Measurements from ENCODE around the gene KASH5. TPM values are rescaled to one million over a fixed set of nuclear protein-coding genes. Genes with fewer than 3 reads are reported as not detected.

Gene KASH5
- polyA plus RNA-seq, 2 of the 4 experiments (the other 2 are of a cell fraction), result 0.08 to 0.17 TPM

- 0 out of 3 replicates have a peak, but pooled peaks cover 3% of the 10 kb centered on the region for H3K4me1 ChIP-seq
- DNase-seq (ENCODE audit: low read depth in 1 of 2, low spot score in 1 of 2) (no peak), ATAC-seq (peak; percentile 2 to 23; a peak in 3 of 6 replicates), FAIRE-seq (no peak)
- CTCF ChIA-PET, result interaction anchor here (0.6 to 10.9 kb wide), 32 partner anchors 13 to 608 kb away, joined by 3 to 244 read pairs (median 6); partner anchors contain the start of genes ALDH16A1, FLT3LG, GFY and PIH1D1
- H3K9me3 ChIP-seq, result no peaks in the 10 kb centered on the region
- WGBS (ENCODE audit: missing lambda C conversion rate), result 37% methylated on average over 9 of the region's 9 CpGs
- no peak overlapping the region for H3K27ac ChIP-seq
- H3K4me2 ChIP-seq, result no peak overlapping the region
- no peak for TF ChIP-seq MYC (IDR thresholded peaks at IDR 0.05; ENCODE audit: borderline replicate concordance, low read length)
- no peak for TF ChIP-seq MAZ (IDR thresholded peaks at IDR 0.05; ENCODE audit: borderline replicate concordance, low read depth, low read length)
- no peak for TF ChIP-seq MAX (IDR thresholded peaks at IDR 0.05)
- no peak for TF ChIP-seq NR3C1 (IDR thresholded peaks at IDR 0.05)
- TF ChIP-seq RAD21 (conservative IDR thresholded peaks at IDR 0.05 in 1 of 2, IDR thresholded peaks at IDR 0.05 in 1 of 2), result no peak
- no peak for TF ChIP-seq E2F6 (IDR thresholded peaks at IDR 0.05; ENCODE audit: borderline replicate concordance, low read depth)
- no peak for TF ChIP-seq ATOH8 (CRISPR knock-in tag; IDR thresholded peaks at IDR 0.05; ENCODE audit: low read depth)
- no peak for TF ChIP-seq TFCP2L1 (CRISPR knock-in tag; IDR thresholded peaks at IDR 0.05)
- TF ChIP-seq SMC3 (IDR thresholded peaks at IDR 0.05), result no peak
- TF ChIP-seq HOXB13 (CRISPR knock-in tag; IDR thresholded peaks at IDR 0.05; ENCODE audit: low read depth), result no peak
- no peak for TF ChIP-seq TP53 (CRISPR knock-in tag; IDR thresholded peaks at IDR 0.05)
- H3K4me3 ChIP-seq, result no peak overlapping the region
- POLR2A ChIA-PET, result interaction anchor here (0.9 kb wide), 2 partner anchors 54 to 62 kb away, joined by 3 to 4 read pairs; partner anchors contain the start of gene ALDH16A1
Measured at GRCh38 chr19:49390929-49391359, 2.9 kb downstream of the KASH5 start.

GRCh38 chr19:49391581-49392399, 3.7 kb downstream of the KASH5 start:
- POLR2A ChIA-PET, result interaction anchor here (0.9 kb wide), 2 partner anchors 53 to 61 kb away, joined by 3 to 4 read pairs; partner anchors contain the start of gene ALDH16A1
- CTCF ChIA-PET, result interaction anchor here (0.5 to 10.9 kb wide), 35 partner anchors 12 to 609 kb away, joined by 3 to 244 read pairs (median 5); partner anchors contain the start of genes ALDH16A1, FLT3LG, GFY and PIH1D1
- Histone ChIP-seq H3K4me3 (no peak overlapping the region), H3K27ac (no peak overlapping the region), H3K4me1 (0 out of 3 replicates have a peak, but pooled peaks cover 3% of the 10 kb centered on the region), H3K9me3 (no peaks in the 10 kb centered on the region), H3K4me2 (peak overlapping the region; percentile 17; the same call in 1 of the 3 replicates)
- TF ChIP-seq RAD21 (conservative IDR thresholded peaks at IDR 0.05 in 1 of 2, IDR thresholded peaks at IDR 0.05 in 1 of 2), result peak; percentile 97 to 99
- peak; percentile 91 for TF ChIP-seq SMC3 (IDR thresholded peaks at IDR 0.05)
- peak; percentile 98 for TF ChIP-seq CTCF (IDR thresholded peaks at IDR 0.05)
- no peak for TF ChIP-seq TP53 (CRISPR knock-in tag; IDR thresholded peaks at IDR 0.05)
- DNase-seq (ENCODE audit: low read depth in 1 of 2, low spot score in 1 of 2) (peak; percentile 89 to 93), FAIRE-seq (peak; percentile 98), ATAC-seq (peak; percentile 83 to 94)
- 27% methylated on average over 14 of the region's 14 CpGs for WGBS (ENCODE audit: missing lambda C conversion rate)

- Histone ChIP-seq H3K4me1 (0 out of 3 replicates have a peak, but pooled peaks cover 3% of the 10 kb centered on the region), H3K9me3 (no peaks in the 10 kb centered on the region), H3K27ac (no peak overlapping the region), H3K4me3 (no peak overlapping the region), H3K4me2 (no peak overlapping the region)
- no peak for DNase-seq (ENCODE audit: low read depth in 1 of 2, low spot score in 1 of 2)
- no peak for ATAC-seq
- TF ChIP-seq TP53 (CRISPR knock-in tag; IDR thresholded peaks at IDR 0.05) (no peak), HOXB5 (CRISPR knock-in tag; IDR thresholded peaks at IDR 0.05) (no peak), RAD21 (conservative IDR thresholded peaks at IDR 0.05 in 1 of 2, IDR thresholded peaks at IDR 0.05 in 1 of 2) (no peak), MYC (IDR thresholded peaks at IDR 0.05; ENCODE audit: borderline replicate concordance, low read length) (no peak), MAFK (IDR thresholded peaks at IDR 0.05; ENCODE audit: partially characterized antibody) (no peak), HOXB13 (CRISPR knock-in tag; IDR thresholded peaks at IDR 0.05; ENCODE audit: low read depth) (no peak), MAZ (IDR thresholded peaks at IDR 0.05; ENCODE audit: borderline replicate concordance, low read depth, low read length) (no peak), SMC3 (IDR thresholded peaks at IDR 0.05) (no peak), ZC3H11A (IDR thresholded peaks at IDR 0.05) (no peak), RFX5 (IDR thresholded peaks at IDR 0.05) (no peak), FOXS1 (CRISPR knock-in tag; IDR thresholded peaks at IDR 0.05) (no peak), RARB (CRISPR knock-in tag; IDR thresholded peaks at IDR 0.05) (no peak), PBX3 (IDR thresholded peaks at IDR 0.05) (no peak)
- FAIRE-seq, result no peak
- ChIA-PET CTCF (interaction anchor here (0.7 to 10.9 kb wide), 15 partner anchors 10 to 905 kb away, joined by 3 to 244 read pairs (median 5); partner anchors contain the start of genes ALDH16A1, GFY, PIH1D1 and PTH2), POLR2A (no interaction called here)
- 59% methylated on average over 5 of the region's 5 CpGs for WGBS (ENCODE audit: missing lambda C conversion rate)
Measured at GRCh38 chr19:49393881-49394280, 5.8 kb downstream of the KASH5 start.

Data from A549 (cell line).